Measurements from ENCODE around the gene PRKCB.

The PRKCB gene

GRCh38 chr16:23863511-23864422, 28.0 kb downstream of the PRKCB start:
- Mint-ChIP-seq H3K27ac (peak overlapping the region; percentile 72), H3K4me1 (ENCODE audit: low read depth) (peaks cover 76% of the 10 kb centered on the region), H3K27me3 (no peaks in the 10 kb centered on the region), H3K9me3 (no peaks in the 10 kb centered on the region), H3K4me3 (peak overlapping the region; percentile 65), H3K36me3 (ENCODE audit: low read depth) (no peaks in the 10 kb centered on the region)
- intact Hi-C loops (cut with micrococcal nuclease) = loop anchor here (10.0 kb wide), 1 partner anchor 59 kb away; no protein-coding TSS in a partner anchor

GRCh38 chr16:23865853-23866252, 30.1 kb downstream of the PRKCB start:
- Mint-ChIP-seq H3K4me1 (ENCODE audit: low read depth) (peaks cover 69% of the 10 kb centered on the region), H3K36me3 (ENCODE audit: low read depth) (no peaks in the 10 kb centered on the region), H3K9me3 (no peaks in the 10 kb centered on the region), H3K27ac (no peak overlapping the region), H3K4me3 (no peak overlapping the region), H3K27me3 (no peaks in the 10 kb centered on the region)
- intact Hi-C loops (cut with micrococcal nuclease) = loop anchor here (10.0 kb wide), 1 partner anchor 61 kb away; no protein-coding TSS in a partner anchor

- Mint-ChIP-seq H3K9me3 (no peaks in the 10 kb centered on the region), H3K36me3 (ENCODE audit: low read depth) (no peaks in the 10 kb centered on the region), H3K4me1 (ENCODE audit: low read depth) (peaks cover 75% of the 10 kb centered on the region), H3K27me3 (no peaks in the 10 kb centered on the region), H3K4me3 (no peak overlapping the region), H3K27ac (no peak overlapping the region)
- intact Hi-C loops (cut with micrococcal nuclease) = loop anchor here (10.0 kb wide), 1 partner anchor 62 kb away; no protein-coding TSS in a partner anchor
Measured at GRCh38 chr16:23866621-23867020, 30.8 kb downstream of the PRKCB start.

GRCh38 chr16:23867566-23867965, 31.8 kb downstream of the PRKCB start:
- Mint-ChIP-seq H3K36me3 (ENCODE audit: low read depth) (no peaks in the 10 kb centered on the region), H3K4me3 (no peak overlapping the region), H3K9me3 (no peaks in the 10 kb centered on the region), H3K27me3 (no peaks in the 10 kb centered on the region), H3K4me1 (ENCODE audit: low read depth) (peaks cover 77% of the 10 kb centered on the region), H3K27ac (no peak overlapping the region)
- intact Hi-C loops (cut with micrococcal nuclease) = loop anchor here (10.0 kb wide), 1 partner anchor 63 kb away; no protein-coding TSS in a partner anchor

GRCh38 chr16:23868136-23868535, 32.4 kb downstream of the PRKCB start:
- Mint-ChIP-seq H3K36me3 (ENCODE audit: low read depth) (no peaks in the 10 kb centered on the region), H3K27me3 (no peaks in the 10 kb centered on the region), H3K27ac (no peak overlapping the region), H3K9me3 (no peaks in the 10 kb centered on the region), H3K4me3 (no peak overlapping the region), H3K4me1 (ENCODE audit: low read depth) (peaks cover 75% of the 10 kb centered on the region)
- intact Hi-C loops (cut with micrococcal nuclease) = loop anchor here (10.0 kb wide), 1 partner anchor 63 kb away; no protein-coding TSS in a partner anchor

- intact Hi-C loops (cut with micrococcal nuclease) = loop anchor here (10.0 kb wide), 1 partner anchor 64 kb away; no protein-coding TSS in a partner anchor
- Mint-ChIP-seq H3K27me3 (no peaks in the 10 kb centered on the region), H3K27ac (no peak overlapping the region), H3K9me3 (no peaks in the 10 kb centered on the region), H3K4me1 (ENCODE audit: low read depth) (peaks cover 74% of the 10 kb centered on the region), H3K36me3 (ENCODE audit: low read depth) (no peaks in the 10 kb centered on the region), H3K4me3 (no peak overlapping the region)
Measured at GRCh38 chr16:23869052-23869451, 33.3 kb downstream of the PRKCB start.

- intact Hi-C loops (cut with micrococcal nuclease) = no loop called here
- H3K9me3 Mint-ChIP-seq = no peaks in the 10 kb centered on the region
- H3K4me3 Mint-ChIP-seq = no peak overlapping the region
- H3K36me3 Mint-ChIP-seq (ENCODE audit: low read depth) = no peaks in the 10 kb centered on the region
- no peak overlapping the region for H3K27ac Mint-ChIP-seq
- peaks cover 70% of the 10 kb centered on the region for H3K4me1 Mint-ChIP-seq (ENCODE audit: low read depth)
- H3K27me3 Mint-ChIP-seq = no peaks in the 10 kb centered on the region
Measured at GRCh38 chr16:23871924-23872323, 36.1 kb downstream of the PRKCB start.

GRCh38 chr16:23874613-23875294, 39.0 kb downstream of the PRKCB start:
- Mint-ChIP-seq H3K36me3 (ENCODE audit: low read depth) (no peaks in the 10 kb centered on the region), H3K27ac (peak overlapping the region; percentile 16), H3K4me1 (ENCODE audit: low read depth) (peaks cover 67% of the 10 kb centered on the region), H3K4me3 (no peak overlapping the region), H3K9me3 (no peaks in the 10 kb centered on the region), H3K27me3 (no peaks in the 10 kb centered on the region)
- intact Hi-C loops (cut with micrococcal nuclease) = no loop called here

- H3K9me3 Mint-ChIP-seq = no peaks in the 10 kb centered on the region
- H3K4me3 Mint-ChIP-seq = no peak overlapping the region
- peak overlapping the region; percentile 10 for H3K27ac Mint-ChIP-seq
- H3K27me3 Mint-ChIP-seq = no peaks in the 10 kb centered on the region
- no peaks in the 10 kb centered on the region for H3K36me3 Mint-ChIP-seq (ENCODE audit: low read depth)
- intact Hi-C loops (cut with micrococcal nuclease) = no loop called here
- H3K4me1 Mint-ChIP-seq (ENCODE audit: low read depth) = peaks cover 74% of the 10 kb centered on the region
Measured at GRCh38 chr16:23876256-23876896, 40.6 kb downstream of the PRKCB start.

GRCh38 chr16:23877107-23878070, 41.6 kb downstream of the PRKCB start:
- intact Hi-C loops (cut with micrococcal nuclease) = no loop called here
- peak overlapping the region; percentile 10 for H3K27ac Mint-ChIP-seq
- H3K27me3 Mint-ChIP-seq = no peaks in the 10 kb centered on the region
- peaks cover 72% of the 10 kb centered on the region for H3K4me1 Mint-ChIP-seq (ENCODE audit: low read depth)
- no peak overlapping the region for H3K4me3 Mint-ChIP-seq
- H3K9me3 Mint-ChIP-seq = no peaks in the 10 kb centered on the region
- H3K36me3 Mint-ChIP-seq (ENCODE audit: low read depth) = no peaks in the 10 kb centered on the region

- Mint-ChIP-seq H3K4me1 (ENCODE audit: low read depth) (peaks cover 76% of the 10 kb centered on the region), H3K4me3 (no peak overlapping the region), H3K27me3 (no peaks in the 10 kb centered on the region), H3K36me3 (ENCODE audit: low read depth) (no peaks in the 10 kb centered on the region), H3K27ac (peak overlapping the region; percentile 75), H3K9me3 (no peaks in the 10 kb centered on the region)
- intact Hi-C loops (cut with micrococcal nuclease) = loop anchor here (2.0 to 10.0 kb wide), 3 partner anchors 19 to 132 kb away; no protein-coding TSS in a partner anchor
Measured at GRCh38 chr16:23879735-23880373, 44.1 kb downstream of the PRKCB start.

- Mint-ChIP-seq H3K4me3 (no peak overlapping the region), H3K36me3 (ENCODE audit: low read depth) (no peaks in the 10 kb centered on the region), H3K4me1 (ENCODE audit: low read depth) (peaks cover 14% of the 10 kb centered on the region), H3K27ac (no peak overlapping the region), H3K27me3 (no peaks in the 10 kb centered on the region), H3K9me3 (no peaks in the 10 kb centered on the region)
- intact Hi-C loops (cut with micrococcal nuclease) = loop anchor here (10.0 kb wide), 1 partner anchor 66 kb away; no protein-coding TSS in a partner anchor
Measured at GRCh38 chr16:23889189-23889588, 53.4 kb downstream of the PRKCB start.
